Measurements from ENCODE around the gene MAP2. TPM values are rescaled to one million over a fixed set of nuclear protein-coding genes. Genes with fewer than 3 reads are reported as not detected.

The MAP2 gene
- total and polyA plus RNA-seq, 4 donors: 0.70 to 4.2 (median 1.9) TPM

DNA sequence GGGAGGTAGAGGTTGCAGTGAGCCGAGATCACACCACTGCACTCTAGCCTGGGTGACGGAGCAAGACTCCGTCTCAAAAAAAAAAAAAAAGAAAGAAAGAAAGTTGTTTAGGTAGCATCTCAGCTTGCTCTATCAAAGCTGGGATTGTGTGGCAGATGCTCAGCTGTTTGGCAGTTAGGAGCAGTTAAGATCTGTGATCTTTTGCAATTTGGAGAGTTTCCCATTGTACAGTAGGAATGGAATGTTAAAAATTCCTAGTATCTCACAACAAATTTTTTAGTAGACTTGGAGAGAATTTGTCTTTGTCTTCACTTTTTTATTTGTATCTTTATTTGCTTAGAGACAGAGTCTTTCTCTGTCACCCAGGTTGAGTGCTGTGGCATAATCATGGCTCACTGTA, 224.9 kb downstream of the MAP2 start:
- H3K9me3 ChIP-seq (ENCODE audit: control insufficient read depth in 4 of 4, low read length in 3 of 4): no peaks in the 10 kb centered on the region

DNA sequence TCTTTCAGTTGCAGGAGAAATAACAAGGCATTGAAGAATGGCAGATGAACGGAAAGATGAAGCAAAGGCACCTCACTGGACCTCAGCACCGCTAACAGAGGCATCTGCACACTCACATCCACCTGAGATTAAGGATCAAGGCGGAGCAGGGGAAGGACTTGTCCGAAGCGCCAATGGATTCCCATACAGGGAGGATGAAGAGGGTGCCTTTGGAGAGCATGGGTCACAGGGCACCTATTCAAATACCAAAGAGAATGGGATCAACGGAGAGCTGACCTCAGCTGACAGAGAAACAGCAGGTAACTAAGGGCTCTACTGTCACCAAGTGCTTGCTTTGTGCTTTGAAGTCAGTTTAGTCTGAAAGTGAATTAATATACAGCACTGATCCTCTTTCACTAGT, 229.3 kb downstream of the MAP2 start:
- Histone ChIP-seq H3K9me3 (ENCODE audit: control insufficient read depth in 4 of 4, low read length in 3 of 4) (no peaks in the 10 kb centered on the region), H3K4me3 (ENCODE audit: low read depth in 1 of 3, low read length in 3 of 3) (no peak overlapping the region), H3K4me1 (ENCODE audit: control insufficient read depth in 4 of 4, insufficient read depth in 4 of 4, low read length in 3 of 4) (no peaks in the 10 kb centered on the region), H3K36me3 (ENCODE audit: control insufficient read depth in 4 of 4, insufficient read depth in 3 of 4, low read depth in 1 of 4, low read length in 3 of 4) (no peaks in the 10 kb centered on the region), H3K27ac (ENCODE audit: low read depth in 1 of 2, low read length in 2 of 2) (no peak overlapping the region), H3K27me3 (ENCODE audit: control insufficient read depth in 4 of 4, insufficient read depth in 4 of 4, low read length in 3 of 4) (no peaks in the 10 kb centered on the region), H3K9ac (ENCODE audit: low read depth in 1 of 2, low read length in 2 of 2) (no peak overlapping the region)
- no peak for DNase-seq (ENCODE audit: low spot score)
- WGBS: 74% methylated on average over 6 of the region's 6 CpGs
- TF ChIP-seq, protein P1, sequence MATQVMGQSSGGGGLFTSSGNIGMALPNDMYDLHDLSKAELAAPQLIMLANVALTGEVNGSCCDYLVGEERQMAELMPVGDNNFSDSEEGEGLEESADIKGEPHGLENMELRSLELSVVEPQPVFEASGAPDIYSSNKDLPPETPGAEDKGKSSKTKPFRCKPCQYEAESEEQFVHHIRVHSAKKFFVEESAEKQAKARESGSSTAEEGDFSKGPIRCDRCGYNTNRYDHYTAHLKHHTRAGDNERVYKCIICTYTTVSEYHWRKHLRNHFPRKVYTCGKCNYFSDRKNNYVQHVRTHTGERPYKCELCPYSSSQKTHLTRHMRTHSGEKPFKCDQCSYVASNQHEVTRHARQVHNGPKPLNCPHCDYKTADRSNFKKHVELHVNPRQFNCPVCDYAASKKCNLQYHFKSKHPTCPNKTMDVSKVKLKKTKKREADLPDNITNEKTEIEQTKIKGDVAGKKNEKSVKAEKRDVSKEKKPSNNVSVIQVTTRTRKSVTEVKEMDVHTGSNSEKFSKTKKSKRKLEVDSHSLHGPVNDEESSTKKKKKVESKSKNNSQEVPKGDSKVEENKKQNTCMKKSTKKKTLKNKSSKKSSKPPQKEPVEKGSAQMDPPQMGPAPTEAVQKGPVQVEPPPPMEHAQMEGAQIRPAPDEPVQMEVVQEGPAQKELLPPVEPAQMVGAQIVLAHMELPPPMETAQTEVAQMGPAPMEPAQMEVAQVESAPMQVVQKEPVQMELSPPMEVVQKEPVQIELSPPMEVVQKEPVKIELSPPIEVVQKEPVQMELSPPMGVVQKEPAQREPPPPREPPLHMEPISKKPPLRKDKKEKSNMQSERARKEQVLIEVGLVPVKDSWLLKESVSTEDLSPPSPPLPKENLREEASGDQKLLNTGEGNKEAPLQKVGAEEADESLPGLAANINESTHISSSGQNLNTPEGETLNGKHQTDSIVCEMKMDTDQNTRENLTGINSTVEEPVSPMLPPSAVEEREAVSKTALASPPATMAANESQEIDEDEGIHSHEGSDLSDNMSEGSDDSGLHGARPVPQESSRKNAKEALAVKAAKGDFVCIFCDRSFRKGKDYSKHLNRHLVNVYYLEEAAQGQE (IDR thresholded peaks at IDR 0.05): no peak
- TF ChIP-seq GABPA (IDR thresholded peaks at IDR 0.05 in 1 of 2, conservative IDR thresholded peaks at IDR 0.05 in 1 of 2) (no peak), HNF4A (conservative IDR thresholded peaks at IDR 0.05) (no peak), RXRA (IDR thresholded peaks at IDR 0.05) (no peak), FOXA1 (IDR thresholded peaks at IDR 0.05) (no peak), TAF1 (conservative IDR thresholded peaks at IDR 0.05) (no peak), JUND (IDR thresholded peaks at IDR 0.05) (no peak)
- TF ChIP-seq, protein P2, sequence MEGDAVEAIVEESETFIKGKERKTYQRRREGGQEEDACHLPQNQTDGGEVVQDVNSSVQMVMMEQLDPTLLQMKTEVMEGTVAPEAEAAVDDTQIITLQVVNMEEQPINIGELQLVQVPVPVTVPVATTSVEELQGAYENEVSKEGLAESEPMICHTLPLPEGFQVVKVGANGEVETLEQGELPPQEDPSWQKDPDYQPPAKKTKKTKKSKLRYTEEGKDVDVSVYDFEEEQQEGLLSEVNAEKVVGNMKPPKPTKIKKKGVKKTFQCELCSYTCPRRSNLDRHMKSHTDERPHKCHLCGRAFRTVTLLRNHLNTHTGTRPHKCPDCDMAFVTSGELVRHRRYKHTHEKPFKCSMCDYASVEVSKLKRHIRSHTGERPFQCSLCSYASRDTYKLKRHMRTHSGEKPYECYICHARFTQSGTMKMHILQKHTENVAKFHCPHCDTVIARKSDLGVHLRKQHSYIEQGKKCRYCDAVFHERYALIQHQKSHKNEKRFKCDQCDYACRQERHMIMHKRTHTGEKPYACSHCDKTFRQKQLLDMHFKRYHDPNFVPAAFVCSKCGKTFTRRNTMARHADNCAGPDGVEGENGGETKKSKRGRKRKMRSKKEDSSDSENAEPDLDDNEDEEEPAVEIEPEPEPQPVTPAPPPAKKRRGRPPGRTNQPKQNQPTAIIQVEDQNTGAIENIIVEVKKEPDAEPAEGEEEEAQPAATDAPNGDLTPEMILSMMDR (IDR thresholded peaks at IDR 0.05; ENCODE audit: low read depth, low read length, missing input control): no peak

More for the DNA sequence above, 224.9 kb downstream of the MAP2 start:
- Histone ChIP-seq H3K4me3 (ENCODE audit: low read depth in 1 of 3, low read length in 3 of 3) (no peak overlapping the region), H3K27ac (ENCODE audit: low read depth in 1 of 2, low read length in 2 of 2) (no peak overlapping the region), H3K27me3 (ENCODE audit: control insufficient read depth in 4 of 4, insufficient read depth in 4 of 4, low read length in 3 of 4) (peaks cover 0 to 2% (median 0%) of the 10 kb centered on the region in 4 donors), H3K4me1 (ENCODE audit: control insufficient read depth in 4 of 4, insufficient read depth in 4 of 4, low read length in 3 of 4) (no peaks in the 10 kb centered on the region), H3K9ac (ENCODE audit: low read depth in 1 of 2, low read length in 2 of 2) (no peak overlapping the region), H3K36me3 (ENCODE audit: control insufficient read depth in 4 of 4, insufficient read depth in 3 of 4, low read depth in 1 of 4, low read length in 3 of 4) (no peaks in the 10 kb centered on the region)
- DNase-seq (ENCODE audit: low spot score): no peak
- 83% methylated on average over 3 of the region's 3 CpGs for WGBS
- TF ChIP-seq, protein P1 (IDR thresholded peaks at IDR 0.05): no peak
- TF ChIP-seq FOXA1 (IDR thresholded peaks at IDR 0.05) (no peak), FOXA2 (IDR thresholded peaks at IDR 0.05) (no peak), NR2F2 (IDR thresholded peaks at IDR 0.05) (no peak), HNF4A (conservative IDR thresholded peaks at IDR 0.05) (no peak), EGR1 (IDR thresholded peaks at IDR 0.05; ENCODE audit: low read depth in 2 of 2) (no peak), GABPA (IDR thresholded peaks at IDR 0.05 in 1 of 2, conservative IDR thresholded peaks at IDR 0.05 in 1 of 2) (no peak), RXRA (IDR thresholded peaks at IDR 0.05) (no peak), TAF1 (conservative IDR thresholded peaks at IDR 0.05) (no peak), SP1 (IDR thresholded peaks at IDR 0.05) (no peak), HNF4G (IDR thresholded peaks at IDR 0.05) (no peak)
- TF ChIP-seq, protein P2 (IDR thresholded peaks at IDR 0.05; ENCODE audit: low read depth, low read length, missing input control): no peak
- TF ChIP-seq, protein P3, sequence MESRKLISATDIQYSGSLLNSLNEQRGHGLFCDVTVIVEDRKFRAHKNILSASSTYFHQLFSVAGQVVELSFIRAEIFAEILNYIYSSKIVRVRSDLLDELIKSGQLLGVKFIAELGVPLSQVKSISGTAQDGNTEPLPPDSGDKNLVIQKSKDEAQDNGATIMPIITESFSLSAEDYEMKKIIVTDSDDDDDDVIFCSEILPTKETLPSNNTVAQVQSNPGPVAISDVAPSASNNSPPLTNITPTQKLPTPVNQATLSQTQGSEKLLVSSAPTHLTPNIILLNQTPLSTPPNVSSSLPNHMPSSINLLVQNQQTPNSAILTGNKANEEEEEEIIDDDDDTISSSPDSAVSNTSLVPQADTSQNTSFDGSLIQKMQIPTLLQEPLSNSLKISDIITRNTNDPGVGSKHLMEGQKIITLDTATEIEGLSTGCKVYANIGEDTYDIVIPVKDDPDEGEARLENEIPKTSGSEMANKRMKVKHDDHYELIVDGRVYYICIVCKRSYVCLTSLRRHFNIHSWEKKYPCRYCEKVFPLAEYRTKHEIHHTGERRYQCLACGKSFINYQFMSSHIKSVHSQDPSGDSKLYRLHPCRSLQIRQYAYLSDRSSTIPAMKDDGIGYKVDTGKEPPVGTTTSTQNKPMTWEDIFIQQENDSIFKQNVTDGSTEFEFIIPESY (IDR thresholded peaks at IDR 0.05): no peak
- TF ChIP-seq, protein P4, sequence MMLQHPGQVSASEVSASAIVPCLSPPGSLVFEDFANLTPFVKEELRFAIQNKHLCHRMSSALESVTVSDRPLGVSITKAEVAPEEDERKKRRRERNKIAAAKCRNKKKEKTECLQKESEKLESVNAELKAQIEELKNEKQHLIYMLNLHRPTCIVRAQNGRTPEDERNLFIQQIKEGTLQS (IDR thresholded peaks at IDR 0.05): no peak

All from liver (tissue), 9 donors.